NK-92 (cell line): ENCODE data around the gene OBSCN.
"Not testable (repeated sequence)": the region's sequence is repeated elsewhere in the genome, so short reads cannot be mapped to it uniquely, and the experiment has no call there.

Experiments used
- DNase-seq: peaks from one replicate; lab custom pipeline; 2025; ENCODE audit not compliant: unreplicated experiment; lab: John Stamatoyannopoulos, UW

OBSCN gene

GRCh38 chr1:228182296-228183030, 25.4 kb upstream of the OBSCN start:
- DNase-seq, result no peak

- no peak for DNase-seq
These were observed 23.7 kb upstream of the OBSCN start for GRCh38 chr1:228184152-228184551.

GRCh38 chr1:228185641-228185965, 22.2 kb upstream of the OBSCN start:
- no peak for DNase-seq

GRCh38 chr1:228188249-228188648, 19.6 kb upstream of the OBSCN start:
- DNase-seq, result not testable (repeated sequence)

GRCh38 chr1:228190182-228190581, 17.7 kb upstream of the OBSCN start:
- DNase-seq, result no peak

- DNase-seq, result no peak
These were observed 17.1 kb upstream of the OBSCN start for GRCh38 chr1:228190778-228191177.

- no peak for DNase-seq
These were observed 13.4 kb upstream of the OBSCN start for GRCh38 chr1:228194436-228194835.

GRCh38 chr1:228194921-228195812, 12.7 kb upstream of the OBSCN start:
- no peak for DNase-seq

- no peak for DNase-seq
These were observed 10.2 kb upstream of the OBSCN start for GRCh38 chr1:228197555-228198147.

- DNase-seq, result no peak
These were observed 8.8 kb upstream of the OBSCN start for GRCh38 chr1:228198977-228199590.

- DNase-seq, result no peak
These were observed 2.9 kb upstream of the OBSCN start for GRCh38 chr1:228204958-228205357.

- no peak for DNase-seq
These were observed 2.1 kb upstream of the OBSCN start for GRCh38 chr1:228205526-228206436.

GRCh38 chr1:228206582-228207351, 1.1 kb upstream of the OBSCN start:
- no peak for DNase-seq

GRCh38 chr1:228207381-228207810, 448 bp upstream of the OBSCN start:
- DNase-seq, result no peak

GRCh38 chr1:228208831-228209551, 1.1 kb downstream of the OBSCN start:
- DNase-seq, result no peak

GRCh38 chr1:228209657-228210056, 1.8 kb downstream of the OBSCN start:
- DNase-seq, result no peak

GRCh38 chr1:228210076-228210651, 2.3 kb downstream of the OBSCN start:
- DNase-seq, result no peak

GRCh38 chr1:228210712-228211530, 3.1 kb downstream of the OBSCN start:
- no peak for DNase-seq
